Left lobe of liver (tissue), 2 donors: ENCODE data around the gene PIM1. TPM values are rescaled to one million over a fixed set of nuclear protein-coding genes. Genes with fewer than 3 reads are reported as not detected.
"Not testable (repeated sequence)": the region's sequence is repeated elsewhere in the genome, so short reads cannot be mapped to it uniquely, and the experiment has no call there.

Experiments
- ATAC-seq: fragments of 200-7000 bp; cut with Tn5 transposase; one replicate; pipeline ENCODE4 v1.9.1; 2020; ENCODE audit warnings: mild to moderate bottlenecking, moderate library complexity
- DNase-seq: peaks from one replicate; pipeline ENCODE4 v3.0.0-alpha.2; 2020; ENCODE audit warnings: low spot score
- total RNA-seq: library from RNA; stranded (reverse); gene quantifications from one replicate; pipeline ENCODE4 v1.2.1, GENCODE V29; 2021
- donor health status: DM: no; HTN: no; CAD: no; lungs with moderate emphysema.
- donor health status: DM: no; HTN: yes; CAD: no.

Gene PIM1
- total RNA-seq, 1 donor from 2014 or later = 5.7 TPM

DNA sequence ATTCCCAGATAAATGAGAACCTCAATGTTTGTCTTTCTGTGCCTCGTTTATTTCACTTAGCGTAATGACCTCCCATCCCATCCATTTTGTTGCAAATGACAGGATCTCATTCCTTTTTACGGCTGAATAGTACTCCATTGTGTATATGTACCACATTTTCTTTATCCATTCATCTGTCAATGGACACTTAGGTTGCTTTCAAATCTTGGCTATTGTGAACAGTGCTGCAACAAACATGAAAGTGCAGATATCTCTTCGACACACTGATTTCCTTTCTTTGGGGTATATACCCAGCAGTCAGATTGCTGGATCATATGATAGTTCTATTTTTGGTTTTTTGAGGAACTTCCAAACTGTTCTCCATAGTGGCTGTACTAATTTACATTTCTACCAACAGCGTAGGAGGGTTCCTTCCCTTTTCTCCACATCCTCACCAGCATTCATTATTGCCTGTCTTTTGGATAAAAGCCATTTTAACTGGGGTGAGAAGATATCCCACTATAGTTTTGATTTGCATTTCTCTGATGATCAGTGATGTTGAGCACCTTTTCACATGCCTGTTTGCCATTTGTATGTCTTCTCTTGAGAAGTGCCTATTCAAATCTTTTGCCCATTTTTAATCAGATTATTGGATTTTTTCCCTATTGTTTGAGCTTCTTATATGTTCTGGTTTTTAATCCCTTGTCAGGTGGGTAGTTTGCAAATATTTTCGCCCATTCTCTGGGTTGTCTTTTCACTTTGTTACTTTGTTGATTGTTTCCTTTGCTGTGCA, 16.2 kb downstream of the PIM1 start:
- ATAC-seq, DNase-seq: not testable (repeated sequence)

DNA sequence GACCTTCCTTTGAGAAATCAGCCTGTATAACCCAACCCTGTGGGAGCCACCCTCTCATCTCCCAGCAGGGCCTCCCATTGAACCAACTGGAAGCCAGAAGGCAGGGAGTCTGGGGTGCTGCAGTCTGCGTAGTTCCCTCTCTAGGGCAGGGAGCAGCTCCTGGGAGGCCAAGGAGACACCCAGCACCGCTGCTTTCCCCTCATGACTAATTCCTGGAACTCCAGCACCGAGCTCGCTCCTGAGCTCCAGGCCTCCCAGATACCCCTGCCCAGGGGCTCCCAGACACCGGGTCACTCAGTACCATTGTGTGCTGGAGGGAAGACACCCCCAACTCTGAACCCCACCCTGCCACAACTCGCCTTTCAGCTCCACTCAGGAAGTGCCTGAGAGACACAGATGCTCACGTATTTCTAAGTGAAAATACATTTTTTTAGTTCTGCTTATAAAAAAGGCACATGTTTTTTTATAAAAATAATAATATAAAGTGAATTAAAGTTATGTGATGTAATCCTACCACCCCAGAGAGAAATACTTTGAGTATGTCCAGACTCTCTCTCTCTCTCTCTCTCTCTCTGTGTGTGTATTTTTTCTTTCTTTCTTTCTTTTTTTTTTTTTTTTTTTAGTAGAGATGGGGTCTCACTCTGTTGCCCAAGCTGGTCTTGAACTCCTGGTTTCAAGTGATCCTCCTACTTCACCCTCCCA, 17.5 kb downstream of the PIM1 start:
- no peak for DNase-seq
- peak; percentile 39 for ATAC-seq

- DNase-seq = no peak
These were observed 19.1 kb downstream of the PIM1 start for GRCh38 chr6:37188962-37189510.

DNA sequence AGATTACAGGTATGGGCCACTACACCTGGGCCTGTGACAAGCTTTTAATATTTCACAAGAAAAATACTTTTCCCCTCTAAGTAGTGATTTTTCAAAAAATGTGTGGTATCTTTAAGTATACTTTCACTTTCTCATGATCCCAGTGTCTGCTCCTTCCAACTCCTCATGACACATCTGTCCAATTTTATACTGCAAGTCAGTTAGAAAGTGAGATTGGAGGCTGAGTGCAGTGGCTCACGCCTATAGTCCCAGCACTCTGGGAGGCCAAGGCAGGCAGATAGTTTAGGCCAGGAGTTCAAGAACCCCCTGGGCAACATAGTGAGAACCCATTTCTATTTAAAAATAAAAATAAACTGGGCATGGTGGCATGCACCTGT, 20.2 kb downstream of the PIM1 start:
- DNase-seq (no peak), ATAC-seq (no peak)

More at GRCh38 chr6:37188962-37189510, 19.1 kb downstream of the PIM1 start:
- ATAC-seq = no peak

- ATAC-seq (no peak), DNase-seq (no peak)
These were observed 22.7 kb downstream of the PIM1 start for GRCh38 chr6:37192666-37193065.

DNA sequence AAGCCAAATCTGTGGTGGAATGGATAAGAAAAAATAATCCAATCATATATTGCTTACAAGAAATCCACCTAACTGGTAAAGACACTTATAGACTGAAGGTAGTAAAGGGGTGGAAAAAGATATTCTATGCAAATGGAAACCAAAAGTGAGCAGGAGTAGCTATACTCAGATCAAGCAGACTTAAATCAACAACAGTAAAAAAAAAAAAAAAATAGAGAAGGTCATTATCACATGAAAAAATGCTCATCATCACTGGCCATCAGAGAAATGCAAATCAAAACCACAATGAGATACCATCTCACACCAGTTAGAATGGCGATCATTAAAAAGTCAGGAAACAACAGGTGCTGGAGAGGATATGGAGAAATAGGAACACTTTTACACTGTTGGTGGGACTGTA, 24.9 kb downstream of the PIM1 start:
- not testable (repeated sequence) for DNase-seq, ATAC-seq

GRCh38 chr6:37196451-37196850, 26.5 kb downstream of the PIM1 start:
- DNase-seq, ATAC-seq: not testable (repeated sequence)

- no peak for ATAC-seq
- DNase-seq = no peak
These were observed 30.1 kb downstream of the PIM1 start for GRCh38 chr6:37200085-37200484.

DNA sequence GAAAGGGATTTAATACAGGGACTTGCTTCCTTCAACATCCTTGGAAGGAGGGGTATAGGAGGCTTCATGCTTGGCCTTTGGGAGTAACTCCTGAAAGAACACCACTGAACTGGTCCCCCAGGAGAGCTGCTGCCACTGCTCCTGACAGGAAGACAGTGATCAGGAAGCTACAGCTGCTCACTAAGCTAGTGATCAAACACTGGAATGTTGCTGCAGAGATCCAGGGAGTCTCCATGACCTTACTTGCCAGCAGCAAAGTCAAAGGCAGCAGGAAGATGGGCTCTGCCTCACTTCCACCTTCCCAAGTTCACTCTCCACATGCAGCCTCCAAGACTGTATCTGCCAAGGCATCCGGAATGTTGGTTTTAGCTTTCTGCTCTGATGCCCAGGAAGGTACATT, 31.8 kb downstream of the PIM1 start:
- ATAC-seq (no peak), DNase-seq (no peak)

DNA sequence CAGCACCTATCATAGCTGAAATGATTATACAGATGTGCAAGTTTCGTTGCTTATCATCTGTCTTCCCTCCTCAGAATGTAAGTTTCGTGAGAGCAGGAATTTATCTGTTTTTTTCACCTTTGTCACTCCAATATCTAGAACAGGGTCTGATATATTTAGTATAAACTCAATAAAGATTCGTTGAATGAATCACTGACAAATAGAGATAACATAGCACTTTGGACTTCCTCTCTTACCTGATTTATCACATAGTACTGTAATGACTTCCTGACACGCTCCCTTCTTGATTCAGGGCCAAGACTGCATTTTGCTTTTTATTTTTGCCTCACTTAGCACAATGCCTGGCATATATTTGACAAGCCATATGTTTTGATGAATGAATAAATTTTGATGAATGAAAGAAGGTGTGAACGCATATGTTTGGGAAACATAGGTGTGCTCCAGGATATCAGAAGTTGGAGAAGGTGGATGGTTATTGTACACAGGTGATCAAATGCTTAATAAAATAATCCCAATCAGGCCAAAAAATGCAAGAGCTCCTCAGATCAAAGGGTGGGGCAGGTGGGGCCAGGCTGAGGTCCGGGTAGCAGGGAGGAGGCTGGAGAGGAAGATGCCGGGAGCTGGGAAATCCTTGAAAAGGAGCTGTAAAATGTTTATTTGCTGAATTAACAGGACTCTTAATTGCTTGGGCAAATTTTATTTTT, 33.0 kb downstream of the PIM1 start:
- ATAC-seq (no peak), DNase-seq (no peak)

DNA sequence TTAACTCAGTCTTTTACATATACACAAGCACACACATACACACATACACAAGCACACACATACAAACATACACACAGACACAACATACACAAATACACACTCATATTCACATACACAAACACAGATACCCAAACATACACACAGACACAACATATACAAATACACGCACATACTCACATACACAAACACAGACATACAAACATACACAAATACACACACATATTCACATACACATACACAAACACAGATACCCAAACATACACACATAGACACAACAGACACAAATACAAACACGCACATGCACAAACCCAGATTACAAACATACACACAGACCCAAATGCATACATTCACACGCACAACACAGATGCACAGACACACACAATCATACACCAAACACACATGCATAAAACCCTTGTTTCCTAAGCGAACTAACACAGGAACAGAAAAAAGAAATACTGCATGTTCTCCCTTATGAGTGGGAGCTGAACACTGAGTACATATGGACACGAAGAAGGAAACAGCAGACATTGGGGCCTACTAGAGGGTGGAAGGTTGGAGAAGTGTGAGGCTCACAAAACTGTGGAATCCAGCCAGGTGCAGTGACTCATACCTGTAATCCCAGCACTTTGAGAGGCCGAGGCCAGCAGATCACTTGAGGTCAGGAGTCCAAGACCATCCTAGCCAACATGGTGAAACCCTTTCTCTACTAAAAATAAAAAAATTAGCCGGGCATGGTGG, 34.2 kb downstream of the PIM1 start:
- DNase-seq = peak; percentile 77
- ATAC-seq = peak; percentile 74

GRCh38 chr6:37205175-37205996, 35.4 kb downstream of the PIM1 start:
- no peak for ATAC-seq
- DNase-seq = no peak

DNA sequence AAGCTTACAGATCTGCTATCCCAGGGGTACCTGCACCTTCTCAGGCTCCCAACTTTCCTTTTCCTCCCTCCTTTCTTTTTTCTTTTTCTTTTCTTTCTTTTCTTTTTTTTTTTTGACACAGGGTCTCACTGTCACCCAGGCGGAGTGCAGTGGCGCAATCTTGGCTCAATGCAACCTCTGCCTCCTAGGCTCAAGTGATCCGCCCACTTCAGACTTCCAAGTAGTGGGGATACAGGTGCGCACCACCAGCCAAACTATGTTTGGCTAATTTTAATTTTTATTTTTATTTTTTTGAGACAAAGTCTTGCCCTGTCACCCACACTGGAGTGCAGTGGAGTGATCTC, 36.0 kb downstream of the PIM1 start:
- DNase-seq = no peak
- no peak for ATAC-seq

DNA sequence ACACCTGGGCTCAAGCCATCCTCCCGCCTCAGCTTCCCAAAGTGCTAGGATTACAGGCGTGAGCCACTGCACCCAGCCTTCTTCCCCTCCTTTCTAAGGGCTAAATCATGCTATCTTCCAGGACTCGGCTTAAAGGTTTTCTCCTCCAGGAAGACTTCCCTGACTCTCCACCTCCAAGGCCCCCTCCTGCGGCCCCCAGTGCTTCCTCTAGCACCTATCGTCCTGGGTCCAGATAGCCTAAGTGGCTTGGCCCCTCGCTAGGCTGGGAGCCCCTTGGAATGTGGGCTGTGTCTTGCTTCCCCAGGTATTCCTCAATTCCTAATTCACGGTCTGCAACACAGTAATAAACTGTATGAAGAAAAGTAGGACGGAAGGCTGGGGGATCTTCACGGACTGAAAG, 36.7 kb downstream of the PIM1 start:
- no peak for DNase-seq
- no peak for ATAC-seq

DNA sequence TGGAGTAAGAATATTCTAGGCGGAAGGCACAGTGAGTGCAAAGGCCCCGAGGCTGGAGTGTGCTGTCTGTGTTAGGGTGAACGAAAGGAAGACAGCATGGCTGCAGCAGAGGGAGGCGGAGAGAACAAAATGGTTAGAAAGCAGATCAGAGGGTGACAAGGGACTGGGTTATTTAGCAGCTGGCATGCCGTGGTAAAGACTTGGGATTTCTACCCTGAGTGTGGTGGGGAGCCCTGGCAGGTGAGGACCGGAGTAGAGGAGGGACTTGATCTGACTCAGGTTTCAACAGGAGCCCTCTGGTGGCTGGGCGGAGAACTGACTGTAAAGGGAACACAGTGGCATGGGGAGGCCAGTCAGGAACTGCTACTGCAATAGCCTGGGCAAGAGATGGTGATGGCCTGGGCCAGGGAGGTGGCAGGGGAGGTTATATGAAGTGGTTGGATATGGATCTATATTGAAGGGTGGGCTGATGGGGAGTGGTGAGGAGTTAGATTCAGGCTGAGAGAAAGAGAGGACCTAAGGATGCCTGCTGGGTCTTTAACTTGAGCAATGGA, 38.0 kb downstream of the PIM1 start:
- DNase-seq = peak; percentile 85
- ATAC-seq = peak; percentile 92

GRCh38 chr6:37208793-37209192, 38.8 kb downstream of the PIM1 start:
- ATAC-seq (no peak), DNase-seq (no peak)

DNA sequence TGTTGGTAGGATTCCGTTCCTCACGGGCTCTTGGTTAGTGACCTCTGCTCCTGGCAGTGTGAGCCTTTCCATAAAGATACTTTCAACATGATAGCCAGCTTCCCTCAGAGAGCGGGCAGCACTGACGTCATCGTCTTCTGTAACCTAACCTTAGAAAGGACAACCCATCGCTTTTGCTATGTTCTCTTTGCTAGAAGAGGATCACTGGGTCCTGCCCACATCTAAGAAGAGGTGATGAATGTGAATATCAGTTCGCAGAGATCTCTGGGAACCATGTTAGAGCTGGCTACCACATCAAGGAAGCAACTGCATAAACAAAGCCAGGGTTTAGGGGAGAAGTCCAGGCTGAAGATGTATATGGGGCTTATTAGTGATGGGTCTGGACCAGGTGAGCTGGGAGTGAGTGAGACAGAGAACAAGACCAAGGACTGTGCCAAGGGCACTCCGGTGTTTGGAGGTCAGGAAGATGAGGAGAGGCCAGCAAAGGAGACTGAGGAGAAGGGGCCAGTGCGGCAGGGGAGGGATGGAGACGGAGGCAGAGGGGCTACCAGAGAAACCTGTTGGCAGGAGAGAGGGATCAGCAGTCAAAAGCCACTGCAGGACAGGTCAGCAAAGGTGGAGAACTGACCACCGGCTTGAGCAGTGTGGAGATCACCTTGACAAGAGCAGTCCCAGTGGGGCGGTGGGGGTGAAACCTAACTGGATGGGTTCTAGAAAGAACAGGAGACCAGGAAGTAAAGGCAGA, 39.7 kb downstream of the PIM1 start:
- no peak for ATAC-seq
- no peak for DNase-seq

- DNase-seq = peak; percentile 65
- ATAC-seq = peak; percentile 91
These were observed 40.5 kb downstream of the PIM1 start for GRCh38 chr6:37210313-37210968.
